Retinal pigment epithelial cell (primary cell): Measurements from ENCODE around the gene LRP11.

Source experiments
- DNase-seq: peaks from one replicate; pipeline ENCODE4 v3.0.0-alpha.2; 2010; ENCODE audit warnings: low read depth
- H3K4me3 ChIP-seq: 2 replicates; pipeline ENCODE4 v1.5.1; 2011; ENCODE audit warnings: mild to moderate bottlenecking, low read length, control low read depth, moderate library complexity
- TF ChIP-seq, protein P1 (sequence below): conservative IDR thresholded peaks from 2 replicates; pipeline ENCODE4 v1.5.1; 2011; ENCODE audit warnings: low read depth, low read length, control low read depth, inconsistent platforms

Gene LRP11

DNA sequence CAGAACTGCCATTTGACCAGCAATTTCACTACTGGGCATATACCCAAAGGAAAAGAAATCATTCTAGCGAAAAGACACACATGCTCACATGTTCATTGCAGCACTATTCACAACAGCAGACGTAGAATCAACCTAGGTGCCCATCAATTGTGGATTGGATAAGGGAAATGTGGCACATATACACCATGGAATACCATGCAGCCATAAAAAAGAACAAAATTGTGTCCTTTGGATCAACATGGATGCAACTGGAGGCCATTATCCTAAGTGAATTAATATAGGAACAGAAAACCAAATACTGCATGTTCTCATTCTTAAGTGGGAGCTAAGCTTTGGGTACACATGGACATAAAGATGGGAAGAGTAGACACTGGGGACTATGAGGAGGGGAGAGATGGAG lies 17.7 kb upstream of the LRP11 start:
- TF ChIP-seq, protein P1, sequence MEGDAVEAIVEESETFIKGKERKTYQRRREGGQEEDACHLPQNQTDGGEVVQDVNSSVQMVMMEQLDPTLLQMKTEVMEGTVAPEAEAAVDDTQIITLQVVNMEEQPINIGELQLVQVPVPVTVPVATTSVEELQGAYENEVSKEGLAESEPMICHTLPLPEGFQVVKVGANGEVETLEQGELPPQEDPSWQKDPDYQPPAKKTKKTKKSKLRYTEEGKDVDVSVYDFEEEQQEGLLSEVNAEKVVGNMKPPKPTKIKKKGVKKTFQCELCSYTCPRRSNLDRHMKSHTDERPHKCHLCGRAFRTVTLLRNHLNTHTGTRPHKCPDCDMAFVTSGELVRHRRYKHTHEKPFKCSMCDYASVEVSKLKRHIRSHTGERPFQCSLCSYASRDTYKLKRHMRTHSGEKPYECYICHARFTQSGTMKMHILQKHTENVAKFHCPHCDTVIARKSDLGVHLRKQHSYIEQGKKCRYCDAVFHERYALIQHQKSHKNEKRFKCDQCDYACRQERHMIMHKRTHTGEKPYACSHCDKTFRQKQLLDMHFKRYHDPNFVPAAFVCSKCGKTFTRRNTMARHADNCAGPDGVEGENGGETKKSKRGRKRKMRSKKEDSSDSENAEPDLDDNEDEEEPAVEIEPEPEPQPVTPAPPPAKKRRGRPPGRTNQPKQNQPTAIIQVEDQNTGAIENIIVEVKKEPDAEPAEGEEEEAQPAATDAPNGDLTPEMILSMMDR: no peak
- DNase-seq: no peak
- H3K4me3 ChIP-seq: no peak overlapping the region

DNA sequence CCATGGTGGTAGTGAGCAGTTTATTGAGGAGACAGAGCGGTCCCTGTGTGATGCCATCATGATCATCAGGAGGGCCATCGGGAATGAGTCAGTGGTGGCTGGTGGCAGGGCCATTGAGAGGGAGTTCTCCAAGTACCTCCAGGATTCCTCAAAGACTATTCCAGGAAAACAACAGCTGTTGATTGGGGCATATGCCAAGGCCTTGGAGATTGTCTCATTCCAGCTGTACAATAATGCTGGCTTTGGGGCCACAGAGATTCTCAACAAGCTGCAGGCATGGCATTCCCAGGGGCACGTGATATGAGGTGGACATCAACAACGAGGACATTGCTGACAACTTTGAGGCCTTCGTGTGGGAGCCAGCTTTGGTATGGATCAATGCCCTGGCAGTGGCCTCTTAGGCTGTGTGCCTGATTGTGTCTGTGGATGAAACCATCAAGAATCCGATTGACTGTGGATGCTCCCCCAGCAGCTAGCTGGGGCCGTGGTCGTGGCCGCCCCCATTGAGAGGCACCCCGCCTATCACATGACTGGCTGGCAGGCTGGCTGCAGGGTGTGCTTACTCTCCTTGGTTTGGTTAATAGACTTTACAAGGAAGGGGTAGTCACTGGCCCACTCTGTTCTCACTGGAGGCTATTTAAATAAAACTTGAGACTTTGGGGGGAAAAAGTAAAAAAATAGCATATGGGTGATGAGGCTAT lies 17.1 kb upstream of the LRP11 start:
- DNase-seq: no peak
- no peak overlapping the region for H3K4me3 ChIP-seq
- TF ChIP-seq, protein P1: no peak

DNA sequence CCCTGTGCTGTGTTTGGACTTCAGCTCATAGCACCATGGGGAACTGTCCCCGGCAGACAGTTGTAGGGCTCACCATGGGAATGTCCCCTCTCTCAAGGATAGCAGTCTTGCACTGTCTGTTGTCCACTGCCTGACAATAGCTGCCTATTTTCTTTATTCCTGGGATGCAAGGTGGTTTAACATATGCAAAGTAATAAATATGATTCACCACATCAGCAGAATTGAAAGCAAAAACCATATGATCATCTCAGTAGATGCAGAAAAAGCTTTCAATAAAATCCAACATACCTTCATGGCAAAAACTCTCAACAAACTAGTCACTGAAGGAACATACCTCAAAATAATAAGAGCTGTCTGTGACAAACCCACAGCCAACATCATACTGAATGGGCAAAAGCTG lies 13.5 kb upstream of the LRP11 start:
- TF ChIP-seq, protein P1: no peak
- DNase-seq: no peak
- no peak overlapping the region for H3K4me3 ChIP-seq

DNA sequence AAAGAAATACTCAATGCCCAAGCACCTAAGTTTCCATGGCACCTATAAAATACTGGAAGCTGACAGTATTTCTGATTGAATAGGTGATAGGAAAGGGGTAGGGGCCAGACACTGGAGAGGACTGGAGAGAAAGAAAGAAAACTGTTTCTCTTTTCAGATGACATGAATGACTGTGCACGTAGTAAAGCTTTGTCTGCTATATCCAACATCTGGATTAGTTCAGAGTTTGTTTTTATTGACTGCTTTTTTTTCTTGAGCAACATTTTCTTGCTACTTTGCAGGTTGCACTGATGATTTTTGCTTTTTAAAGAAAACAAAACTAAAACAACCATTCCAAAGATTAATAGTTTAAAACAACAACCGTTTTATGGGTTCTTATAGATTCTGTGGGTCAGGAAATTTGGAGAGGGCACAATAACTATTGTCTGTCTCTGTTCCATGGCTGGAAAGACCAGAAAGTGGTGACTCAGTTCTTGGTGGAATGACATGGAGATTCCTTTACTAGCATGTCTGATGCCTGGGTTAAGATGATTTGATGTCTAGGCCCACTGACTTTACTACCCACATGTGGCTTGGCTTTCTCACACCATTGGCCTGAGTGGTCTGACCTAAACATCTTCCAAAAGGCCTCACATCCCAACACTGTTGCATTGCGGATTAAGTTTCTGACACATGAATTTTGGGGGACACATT lies 12.2 kb upstream of the LRP11 start:
- DNase-seq: no peak
- TF ChIP-seq, protein P1: no peak
- H3K4me3 ChIP-seq: no peak overlapping the region

DNA sequence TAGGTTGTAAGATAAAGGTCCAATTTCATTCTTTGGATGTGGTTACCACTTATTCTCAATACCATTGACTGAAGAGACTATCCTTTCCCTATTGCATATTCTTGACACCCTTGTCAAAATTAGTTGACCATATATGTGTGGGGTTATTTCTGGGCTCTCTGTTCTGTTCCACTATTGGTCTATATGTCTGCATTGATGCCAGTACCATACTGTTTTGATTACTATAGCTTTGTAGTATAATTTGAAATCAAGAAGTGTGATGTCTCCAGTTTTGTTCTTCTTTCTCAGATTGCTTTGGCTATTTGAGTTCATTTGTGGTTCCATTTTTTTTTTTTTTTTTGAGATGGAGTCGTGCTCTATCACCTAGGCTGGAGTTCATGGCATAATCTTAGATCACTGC lies 8.1 kb upstream of the LRP11 start:
- no peak overlapping the region for H3K4me3 ChIP-seq
- TF ChIP-seq, protein P1: no peak
- no peak for DNase-seq

DNA sequence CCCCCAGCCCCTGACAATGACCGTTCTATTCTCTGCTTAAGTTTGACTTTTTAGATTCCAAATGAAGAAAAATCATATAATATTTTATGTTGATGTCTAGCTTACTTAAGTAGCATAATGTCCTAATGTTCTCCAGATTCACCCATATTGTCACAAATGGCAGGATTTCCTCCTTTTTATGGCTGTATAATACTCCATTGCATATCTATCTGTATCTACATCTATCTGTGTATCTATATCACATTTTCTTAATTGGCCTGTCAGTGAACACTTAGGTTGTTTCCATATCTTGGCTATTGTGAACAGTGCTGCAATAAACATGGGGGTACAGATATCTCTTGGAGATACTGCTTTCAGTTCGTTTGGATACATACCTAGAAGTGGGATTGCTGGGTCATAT lies 7.0 kb upstream of the LRP11 start:
- TF ChIP-seq, protein P1: no peak
- DNase-seq: no peak
- H3K4me3 ChIP-seq: no peak overlapping the region
